K562 (cell line): ENCODE measurements around the gene RHBDL3. TPM values are rescaled to one million over a fixed set of nuclear protein-coding genes. Genes with fewer than 3 reads are reported as not detected.
A peak's percentile ranks its signal among the peaks of the same experiment; 100 is the strongest.

Experiments
- ASH1L ChIP-seq: fragments of 450-650 bp; IDR thresholded peaks from 2 replicates; pipeline ENCODE4 v1.6.1; 2018; ENCODE audit warnings: borderline replicate concordance, mild to moderate bottlenecking, low read depth; ENCODE audit not compliant: partially characterized antibody
- BCL6 ChIP-seq: fragments of 250-450 bp; sonication (Bioruptor Pico); IDR thresholded peaks from 2 replicates; pipeline ENCODE4 v1.4.0; 2020
- HMBOX1 ChIP-seq: sonication (generic); IDR thresholded peaks from 2 replicates; pipeline ENCODE4 v1.6.1; 2016
- HMG20A ChIP-seq: fragments of 450-650 bp; formaldehyde crosslinking; conservative IDR thresholded peaks from 2 replicates; pipeline ENCODE4 v1.4.0; 2020; ENCODE audit warnings: mild to moderate bottlenecking, mixed read lengths
- HSF4 ChIP-seq: fragments of 250-450 bp; sonication (Bioruptor Pico); IDR thresholded peaks from 2 replicates; pipeline ENCODE4 v2.1.2; 2022; ENCODE audit warnings: mild to moderate bottlenecking, moderate library complexity, borderline replicate concordance
- IRF9 ChIP-seq: fragments of 450-650 bp; IDR thresholded peaks from 2 replicates; pipeline ENCODE4 v1.6.1; 2016; ENCODE audit warnings: missing biosample characterization, missing genetic modification characterization
- MITF ChIP-seq: IDR thresholded peaks from 2 replicates; pipeline ENCODE4 v1.6.1; 2014; ENCODE audit warnings: antibody characterized with exemption
- NFE2 ChIP-seq: IDR thresholded peaks from 2 replicates; pipeline ENCODE4 v1.6.1; 2014; ENCODE audit warnings: antibody characterized with exemption, low read depth
- NFIC ChIP-seq: fragments of 450-650 bp; IDR thresholded peaks from 2 replicates; pipeline ENCODE4 v1.6.1; 2017; ENCODE audit warnings: mild to moderate bottlenecking, inconsistent platforms
- PRDM10 ChIP-seq: fragments of 450-650 bp; IDR thresholded peaks from 2 replicates; pipeline ENCODE4 v1.6.1; 2018; ENCODE audit not compliant: partially characterized antibody
- TCF3 ChIP-seq: sonication (generic); formaldehyde crosslinking; IDR thresholded peaks from 2 replicates; pipeline ENCODE4 v1.4.0; 2020; ENCODE audit warnings: mild to moderate bottlenecking, missing genetic modification reagents
- U2AF2 ChIP-seq: fragments of 200-400 bp; formaldehyde crosslinking; optimal IDR thresholded peaks from 2 replicates; pipeline ENCODE3; 2017; ENCODE audit warnings: low read depth, mild to moderate bottlenecking, low read length
- WHSC1 ChIP-seq: IDR thresholded peaks from one replicate; pipeline ENCODE4 v1.6.1; 2012; ENCODE audit warnings: low read length, control low read depth, inconsistent platforms
- ZBTB12 ChIP-seq: fragments of 250-450 bp; sonication (Bioruptor Pico); IDR thresholded peaks from 2 replicates; pipeline ENCODE4 v1.4.0; 2020
- ZNF511 ChIP-seq: sonication (generic); formaldehyde crosslinking; IDR thresholded peaks from 2 replicates; pipeline ENCODE4 v1.8.0; 2022; ENCODE audit warnings: mild to moderate bottlenecking, missing genetic modification reagents
- ZNF551 ChIP-seq: fragments of 250-450 bp; sonication (Bioruptor Pico); IDR thresholded peaks from 2 replicates; pipeline ENCODE4 v1.5.0; 2021; ENCODE audit warnings: mild to moderate bottlenecking, moderate library complexity
- ZZZ3 ChIP-seq: fragments of 450-650 bp; IDR thresholded peaks from 2 replicates; pipeline ENCODE4 v1.6.1; 2016; ENCODE audit warnings: antibody characterized with exemption, mild to moderate bottlenecking, moderate library complexity
- polyA plus RNA-seq, 8 experiments: library from polyadenylated mRNA; depleted of rRNA in 4 of 8; stranded (reverse) in 5 of 8; unstranded in 3 of 8; fragments of >200 nt; fragmentation: Nextera tagmentation in 2 of 8; fragmentation: Illumina TruSeq in 1 of 8; extraction: Ambion mirVana in 2 of 8; extraction: Trizol in 1 of 8; gene quantifications; 2 replicates each; pipeline versions ENCODE4 v1.2.1 to v1.2.3, GENCODE V29; 2011 to 2014; ENCODE audit warnings: inconsistent platforms in 1 of 8, missing spikeins in 1 of 8
- total RNA-seq, 7 experiments: library from RNA; depleted of rRNA in 6 of 7; stranded (reverse); fragments of >200 nt in 6 of 7; fragmentation: Illumina TruSeq in 2 of 7; extraction: Trizol in 2 of 7; gene quantifications; 2 replicates each; pipeline versions ENCODE4 v1.2.1 to v1.2.3, GENCODE V29; 2011 to 2021; ENCODE audit warnings: low replicate concordance in 1 of 7

RHBDL3 gene
- total and polyA plus RNA-seq, 9 of the 15 experiments (the other 6 are each of a cell fraction or from before 2014, with no cell fraction given): 0.06 to 0.31 (median 0.09) TPM; not detected in 4

- TF ChIP-seq IRF9 (tag) (no peak), NFIC (peak; percentile 72), TCF3 (CRISPR knock-in tag) (peak; percentile 37), BCL6 (CRISPR knock-in tag) (no peak), ZZZ3 (no peak), ZNF551 (CRISPR knock-in tag) (no peak), HSF4 (CRISPR knock-in tag) (no peak), ZNF511 (0 out of 2 replicates have a peak, but pooled peaks have one; percentile 22), WHSC1 (no peak), PRDM10 (peak; percentile 51), HMG20A (no peak), MITF (no peak), HMBOX1 (no peak; the same call in 1 of the 2 replicates), NFE2 (no peak; the same call in 1 of the 2 replicates), ZBTB12 (CRISPR knock-in tag) (no peak), U2AF2 (no peak), ASH1L (no peak)
Observed at GRCh38 chr17:32341857-32342602, 76.4 kb downstream of the RHBDL3 start, which contains the start of gene C17orf75 (continued).
